Fibroblast of lung (primary cell): ENCODE data around the gene MAP3K4. TPM values are rescaled to one million over a fixed set of nuclear protein-coding genes. Genes with fewer than 3 reads are reported as not detected.

ENCODE experiments used
- DNase-seq, 2 donors: peaks; one replicate each; pipeline versions ENCODE4 v3.0.0 to v3.0.0-alpha.2; 2010; ENCODE audit warnings: low read depth in 2 of 2
- H2AFZ ChIP-seq: 2 replicates; pipeline ENCODE4 v1.5.1; 2012; ENCODE audit warnings: low read length, control low read depth, inconsistent platforms
- H3K27ac ChIP-seq: 2 replicates; pipeline ENCODE4 v1.5.1; 2011; ENCODE audit warnings: low read length, control low read depth; ENCODE audit not compliant: insufficient read depth
- H3K27me3 ChIP-seq: 2 replicates; pipeline ENCODE4 v1.5.1; 2011; ENCODE audit warnings: mild to moderate bottlenecking, low read length; ENCODE audit not compliant: control insufficient read depth, insufficient read depth
- H3K36me3 ChIP-seq: 2 replicates; pipeline ENCODE4 v1.5.1; 2011; ENCODE audit warnings: low read length; ENCODE audit not compliant: control insufficient read depth, insufficient read depth
- H3K4me1 ChIP-seq: 2 replicates; pipeline ENCODE4 v1.5.1; 2011; ENCODE audit warnings: low read length; ENCODE audit not compliant: control insufficient read depth, insufficient read depth; ENCODE audit errors: extremely low read depth
- H3K4me2 ChIP-seq: 2 replicates; pipeline ENCODE4 v1.5.1; 2011; ENCODE audit warnings: low read length, control low read depth; ENCODE audit not compliant: insufficient read depth; ENCODE audit errors: extremely low read depth
- H3K4me3 ChIP-seq, 4 experiments: fragments of 200-600 bp in 1 of 4; sonication (generic) in 1 of 4; replicated peaks in 1 of 4; 2 replicates each; pipeline ENCODE4 v1.5.1; 2011 to 2016; ENCODE audit warnings: low read length in 4 of 4, low read depth in 3 of 4, mild to moderate bottlenecking in 3 of 4, control low read depth in 2 of 4, inconsistent platforms in 1 of 4, mixed read lengths in 1 of 4; ENCODE audit not compliant: insufficient read depth in 1 of 4; ENCODE audit errors: control extremely low read depth in 1 of 4
- H3K79me2 ChIP-seq: 2 replicates; pipeline ENCODE4 v1.5.1; 2012; ENCODE audit warnings: mild to moderate bottlenecking, low read length, inconsistent platforms; ENCODE audit not compliant: control insufficient read depth, insufficient read depth
- H3K9ac ChIP-seq: 2 replicates; pipeline ENCODE4 v1.5.1; 2011; ENCODE audit warnings: mild to moderate bottlenecking, low read length, control low read depth; ENCODE audit not compliant: insufficient read depth
- H3K9me3 ChIP-seq: 2 replicates; pipeline ENCODE4 v1.5.1; 2012; ENCODE audit warnings: low read depth, low read length; ENCODE audit not compliant: control insufficient read depth, insufficient read depth
- H4K20me1 ChIP-seq: 2 replicates; pipeline ENCODE4 v1.5.1; 2011; ENCODE audit warnings: low read length; ENCODE audit not compliant: control insufficient read depth, insufficient read depth; ENCODE audit errors: extremely low read depth
- EZH2 ChIP-seq: IDR thresholded peaks from 2 replicates; pipeline ENCODE4 v1.5.1; 2012; ENCODE audit warnings: low read length, control low read depth, mild to moderate bottlenecking; ENCODE audit errors: missing control alignments
- polyA plus RNA-seq, 2 donors: library from polyadenylated mRNA; depleted of rRNA in 1 of 2; stranded (reverse) in 1 of 2; unstranded in 1 of 2; fragments of >200 nt; gene quantifications; 2 replicates each; pipeline ENCODE4 v1.2.1, GENCODE V29; 2011 to 2012; ENCODE audit warnings: missing spikeins in 1 of 2
- total RNA-seq: library from RNA; depleted of rRNA; stranded (reverse); fragments of >200 nt; gene quantifications from 2 replicates; pipeline ENCODE4 v1.2.1, GENCODE V29; 2014
- TF ChIP-seq, protein P1 (sequence below), 2 donors: IDR thresholded peaks in 1 of 2; conservative IDR thresholded peaks in 1 of 2; 1 replicate in 1 of 2; 2 replicates in 1 of 2; pipeline ENCODE4 v1.5.1; 2011 to 2012; ENCODE audit warnings: low read length in 2 of 2, control low read depth in 1 of 2, inconsistent platforms in 1 of 2, low read depth in 1 of 2, mild to moderate bottlenecking in 1 of 2

MAP3K4 gene
- total and polyA plus RNA-seq, 2 donors (not counting 1 experiment from before 2014, with no cell fraction given) = 9.1 to 44.4 TPM

DNA sequence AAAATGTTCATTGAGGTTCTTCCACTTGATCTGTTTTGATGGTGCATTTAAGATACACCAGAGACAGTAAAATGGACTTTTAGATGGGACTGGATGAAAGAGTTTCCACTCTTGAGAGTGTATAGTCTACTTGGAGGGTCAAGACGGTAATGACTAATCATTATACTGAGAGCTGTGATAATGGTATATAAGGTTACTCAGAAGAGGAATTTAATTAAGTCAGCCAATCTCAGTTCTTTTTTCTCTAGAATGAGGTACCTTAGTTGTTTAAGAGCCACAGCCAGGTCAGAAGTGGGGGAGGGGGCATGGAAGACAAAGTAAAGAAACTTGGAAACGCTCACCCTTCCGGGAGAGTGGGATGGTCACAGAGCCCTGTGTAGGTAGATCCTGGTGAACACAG, 123.9 kb downstream of the MAP3K4 start:
- no peaks in the 10 kb centered on the region for H3K4me1 ChIP-seq
- H3K4me2 ChIP-seq = no peak overlapping the region
- no peaks in the 10 kb centered on the region for H3K27me3 ChIP-seq
- no peak overlapping the region for H3K4me3 ChIP-seq
- H3K9ac ChIP-seq = no peak overlapping the region
- H3K9me3 ChIP-seq = no peaks in the 10 kb centered on the region
- no peaks in the 10 kb centered on the region for H3K79me2 ChIP-seq
- peaks cover 10% of the 10 kb centered on the region for H3K36me3 ChIP-seq
- TF ChIP-seq, protein P1, sequence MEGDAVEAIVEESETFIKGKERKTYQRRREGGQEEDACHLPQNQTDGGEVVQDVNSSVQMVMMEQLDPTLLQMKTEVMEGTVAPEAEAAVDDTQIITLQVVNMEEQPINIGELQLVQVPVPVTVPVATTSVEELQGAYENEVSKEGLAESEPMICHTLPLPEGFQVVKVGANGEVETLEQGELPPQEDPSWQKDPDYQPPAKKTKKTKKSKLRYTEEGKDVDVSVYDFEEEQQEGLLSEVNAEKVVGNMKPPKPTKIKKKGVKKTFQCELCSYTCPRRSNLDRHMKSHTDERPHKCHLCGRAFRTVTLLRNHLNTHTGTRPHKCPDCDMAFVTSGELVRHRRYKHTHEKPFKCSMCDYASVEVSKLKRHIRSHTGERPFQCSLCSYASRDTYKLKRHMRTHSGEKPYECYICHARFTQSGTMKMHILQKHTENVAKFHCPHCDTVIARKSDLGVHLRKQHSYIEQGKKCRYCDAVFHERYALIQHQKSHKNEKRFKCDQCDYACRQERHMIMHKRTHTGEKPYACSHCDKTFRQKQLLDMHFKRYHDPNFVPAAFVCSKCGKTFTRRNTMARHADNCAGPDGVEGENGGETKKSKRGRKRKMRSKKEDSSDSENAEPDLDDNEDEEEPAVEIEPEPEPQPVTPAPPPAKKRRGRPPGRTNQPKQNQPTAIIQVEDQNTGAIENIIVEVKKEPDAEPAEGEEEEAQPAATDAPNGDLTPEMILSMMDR (conservative IDR thresholded peaks at IDR 0.05 in 1 of 2, IDR thresholded peaks at IDR 0.05 in 1 of 2; ENCODE audit: low read depth in 1 of 2, low read length in 2 of 2) = no peak
- TF ChIP-seq EZH2 = no peak
- H4K20me1 ChIP-seq = no peaks in the 10 kb centered on the region
- H2AFZ ChIP-seq = no peak overlapping the region
- no peak overlapping the region for H3K27ac ChIP-seq
- DNase-seq = no peak

DNA sequence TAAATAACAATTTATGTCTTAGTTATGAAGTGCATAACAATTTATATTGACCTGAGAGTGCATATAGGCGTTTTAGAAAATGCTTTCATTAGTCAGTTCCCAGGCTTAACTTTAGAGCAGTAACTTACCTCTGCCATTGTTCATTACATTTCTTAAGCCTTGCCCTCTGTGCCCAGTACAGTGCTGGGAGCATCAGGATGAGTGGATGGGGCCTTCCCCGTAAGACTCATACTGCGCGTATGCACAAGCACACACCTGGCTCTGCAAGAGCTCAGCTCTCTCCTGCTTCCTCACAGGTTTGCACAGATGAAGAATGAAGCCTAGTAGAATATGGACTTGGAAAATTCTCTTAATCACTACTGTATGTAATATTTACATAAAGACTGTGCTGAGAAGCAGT, 125.0 kb downstream of the MAP3K4 start:
- Histone ChIP-seq H3K4me3 (no peak overlapping the region), H3K4me2 (no peak overlapping the region), H3K36me3 (peaks cover 6% of the 10 kb centered on the region)

DNA sequence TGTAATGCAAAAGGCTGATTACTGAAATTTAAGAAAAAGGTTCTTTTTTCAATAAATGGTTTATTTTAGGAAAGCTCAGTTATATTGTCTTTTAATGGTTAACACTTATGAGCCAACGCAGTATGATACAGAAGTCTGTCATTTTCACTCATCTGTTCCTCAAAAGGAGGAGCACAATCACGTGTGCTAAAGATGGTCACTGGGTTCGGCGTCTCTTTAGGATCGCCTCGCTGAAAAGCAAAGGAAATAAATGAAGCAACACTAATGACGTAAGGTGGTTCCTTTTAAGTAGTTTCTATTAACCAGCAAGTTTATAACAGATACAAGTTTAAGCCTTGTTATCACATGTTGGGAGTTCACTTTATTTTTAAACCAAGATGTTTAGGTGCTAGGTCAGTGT, 125.7 kb downstream of the MAP3K4 start:
- Histone ChIP-seq H3K9ac (no peak overlapping the region), H3K4me1 (no peaks in the 10 kb centered on the region), H3K4me2 (no peak overlapping the region), H2AFZ (no peak overlapping the region), H4K20me1 (no peaks in the 10 kb centered on the region), H3K9me3 (no peaks in the 10 kb centered on the region), H3K27me3 (no peaks in the 10 kb centered on the region), H3K79me2 (no peaks in the 10 kb centered on the region), H3K36me3 (peaks cover 3% of the 10 kb centered on the region), H3K4me3 (no peak overlapping the region), H3K27ac (no peak overlapping the region)
- DNase-seq = no peak
- TF ChIP-seq EZH2 = no peak
- TF ChIP-seq, protein P1 (conservative IDR thresholded peaks at IDR 0.05 in 1 of 2, IDR thresholded peaks at IDR 0.05 in 1 of 2; ENCODE audit: low read depth in 1 of 2, low read length in 2 of 2) = no peak

More for the DNA sequence above, 125.0 kb downstream of the MAP3K4 start:
- no peak for DNase-seq
- no peaks in the 10 kb centered on the region for H3K79me2 ChIP-seq
- no peaks in the 10 kb centered on the region for H3K4me1 ChIP-seq
- no peaks in the 10 kb centered on the region for H3K9me3 ChIP-seq
- no peak overlapping the region for H3K9ac ChIP-seq
- H4K20me1 ChIP-seq = no peaks in the 10 kb centered on the region
- H3K27ac ChIP-seq = no peak overlapping the region
- H3K27me3 ChIP-seq = no peaks in the 10 kb centered on the region
- TF ChIP-seq, protein P1 (conservative IDR thresholded peaks at IDR 0.05 in 1 of 2, IDR thresholded peaks at IDR 0.05 in 1 of 2; ENCODE audit: low read depth in 1 of 2, low read length in 2 of 2) = no peak
- TF ChIP-seq EZH2 = no peak
- no peak overlapping the region for H2AFZ ChIP-seq
